Measurements from ENCODE around the gene INTS2.

- no peak for TF ChIP-seq CTCF (IDR thresholded peaks at IDR 0.05; ENCODE audit: borderline replicate concordance, extremely low read depth, low read length, poor library complexity, severe bottlenecking)
- TF ChIP-seq EZH2 (IDR thresholded peaks at IDR 0.05; ENCODE audit: borderline replicate concordance, low read depth, low read length, severe bottlenecking), result no peak
Observed at GRCh38 chr17:61955619-61956018, 27.8 kb upstream of the INTS2 start.
